WTC11 (cell line): ENCODE data around the gene PRKCE. TPM values are rescaled to one million over a fixed set of nuclear protein-coding genes. Genes with fewer than 3 reads are reported as not detected.
"Not testable (repeated sequence)": the region's sequence is repeated elsewhere in the genome, so short reads cannot be mapped to it uniquely, and the experiment has no call there.

ENCODE experiments used
- ATAC-seq: fragments of 200-7000 bp; cut with Tn5 transposase; 2 replicates; pipeline ENCODE4 v1.10.0; 2021; ENCODE audit warnings: mild to moderate bottlenecking, moderate library complexity
- CTCF ChIA-PET: fragments of 300-600 bp; sonication (Branson Sonifier 250); formaldehyde crosslinking; loops from one replicate; lab custom pipeline; 2021; ENCODE audit warnings: antibody characterized with exemption; lab: Charles Lee
- POLR2A ChIA-PET: fragments of 350-600 bp; sonication (Branson Sonifier 250); formaldehyde crosslinking; loops from one replicate; lab custom pipeline; 2021; ENCODE audit warnings: antibody characterized with exemption; lab: Charles Lee
- DNase-seq: peaks from one replicate; pipeline ENCODE4 v3.0.0; 2021; ENCODE audit warnings: low spot score
- H3K27ac Mint-ChIP-seq: 2 replicates; pipeline ENCODE4 v1.8.0; 2021; ENCODE audit warnings: mixed read lengths
- H3K27me3 Mint-ChIP-seq: 2 replicates; pipeline ENCODE4 v1.8.0; 2021; ENCODE audit warnings: low read depth, mild to moderate bottlenecking, moderate library complexity, mixed read lengths
- H3K36me3 Mint-ChIP-seq: 2 replicates; pipeline ENCODE4 v1.8.0; 2021; ENCODE audit warnings: mixed read lengths
- H3K4me1 Mint-ChIP-seq: 2 replicates; pipeline ENCODE4 v1.8.0; 2022; ENCODE audit warnings: mixed read lengths
- H3K4me3 Mint-ChIP-seq: 2 replicates; pipeline ENCODE4 v1.8.0; 2021; ENCODE audit warnings: mild to moderate bottlenecking, moderate library complexity, mixed read lengths
- H3K9me3 Mint-ChIP-seq: 2 replicates; pipeline ENCODE4 v1.8.0; 2021; ENCODE audit warnings: mixed read lengths
- AFF4 ChIP-seq: sonication (generic); formaldehyde crosslinking; IDR thresholded peaks from 2 replicates; pipeline ENCODE4 v1.8.1; 2023; ENCODE audit warnings: mild to moderate bottlenecking, missing genetic modification reagents, borderline replicate concordance
- ATF3 ChIP-seq: sonication (generic); formaldehyde crosslinking; conservative IDR thresholded peaks from 2 replicates; pipeline ENCODE4 v1.8.1; 2022; ENCODE audit warnings: mild to moderate bottlenecking, missing genetic modification reagents
- FOXJ3 ChIP-seq: sonication (generic); formaldehyde crosslinking; IDR thresholded peaks from 2 replicates; pipeline ENCODE4 v1.9.0; 2021; ENCODE audit warnings: missing genetic modification reagents, mild to moderate bottlenecking, borderline replicate concordance
- GTF2I ChIP-seq: fragments of 250-450 bp; sonication (Bioruptor Pico); conservative IDR thresholded peaks from 2 replicates; pipeline ENCODE4 v1.4.0; 2021; ENCODE audit warnings: mild to moderate bottlenecking
- HMGXB4 ChIP-seq: sonication (generic); formaldehyde crosslinking; IDR thresholded peaks from 2 replicates; pipeline ENCODE4 v1.8.1; 2023; ENCODE audit warnings: mild to moderate bottlenecking, moderate library complexity, missing genetic modification reagents
- IRF1 ChIP-seq: sonication (generic); formaldehyde crosslinking; IDR thresholded peaks from 2 replicates; pipeline ENCODE4 v1.8.0; 2023; ENCODE audit warnings: missing genetic modification reagents
- JUN ChIP-seq: sonication (generic); formaldehyde crosslinking; IDR thresholded peaks from 2 replicates; pipeline ENCODE4 v1.8.0; 2023; ENCODE audit warnings: mild to moderate bottlenecking, missing genetic modification reagents
- MYBL2 ChIP-seq: sonication (generic); formaldehyde crosslinking; IDR thresholded peaks from 2 replicates; pipeline ENCODE4 v1.8.1; 2023; ENCODE audit warnings: mild to moderate bottlenecking, moderate library complexity, missing genetic modification reagents
- NFYB ChIP-seq: sonication (generic); formaldehyde crosslinking; conservative IDR thresholded peaks from 2 replicates; pipeline ENCODE4 v1.8.0; 2022; ENCODE audit warnings: low read depth, missing genetic modification reagents
- SMAD4 ChIP-seq: sonication (generic); formaldehyde crosslinking; IDR thresholded peaks from 2 replicates; pipeline ENCODE4 v1.8.0; 2022; ENCODE audit warnings: mild to moderate bottlenecking, missing genetic modification reagents
- ZNF219 ChIP-seq: sonication (generic); formaldehyde crosslinking; IDR thresholded peaks from 2 replicates; pipeline ENCODE4 v1.8.0; 2023; ENCODE audit warnings: missing genetic modification reagents, mild to moderate bottlenecking, borderline replicate concordance
- ZNF232 ChIP-seq: sonication (generic); formaldehyde crosslinking; IDR thresholded peaks from 2 replicates; pipeline ENCODE4 v1.8.0; 2022; ENCODE audit warnings: mild to moderate bottlenecking, missing genetic modification reagents
- ZNF416 ChIP-seq: fragments of 250-450 bp; sonication (Bioruptor Pico); IDR thresholded peaks from 2 replicates; pipeline ENCODE4 v1.9.0; 2021; ENCODE audit warnings: mild to moderate bottlenecking, inconsistent platforms
- total RNA-seq: library from RNA; stranded (reverse); gene quantifications from 3 replicates; pipeline ENCODE4 v1.2.3, GENCODE V29; 2021
- TF ChIP-seq, protein P1 (sequence below): fragments of 250-450 bp; sonication (Bioruptor Pico); IDR thresholded peaks from 2 replicates; pipeline ENCODE4 v1.9.0; 2021; ENCODE audit warnings: mild to moderate bottlenecking
- TF ChIP-seq, protein P2 (sequence below): sonication (generic); formaldehyde crosslinking; IDR thresholded peaks from 2 replicates; pipeline ENCODE4 v1.8.1; 2022; ENCODE audit warnings: mild to moderate bottlenecking, missing genetic modification reagents, moderate library complexity, borderline replicate concordance
- TF ChIP-seq, protein P3 (sequence below): fragments of 250-450 bp; sonication (Bioruptor Pico); IDR thresholded peaks from 2 replicates; pipeline ENCODE4 v1.8.0; 2021; ENCODE audit warnings: mild to moderate bottlenecking

PRKCE gene
- total RNA-seq, 1 experiment from 2014 or later = 5.8 TPM

DNA sequence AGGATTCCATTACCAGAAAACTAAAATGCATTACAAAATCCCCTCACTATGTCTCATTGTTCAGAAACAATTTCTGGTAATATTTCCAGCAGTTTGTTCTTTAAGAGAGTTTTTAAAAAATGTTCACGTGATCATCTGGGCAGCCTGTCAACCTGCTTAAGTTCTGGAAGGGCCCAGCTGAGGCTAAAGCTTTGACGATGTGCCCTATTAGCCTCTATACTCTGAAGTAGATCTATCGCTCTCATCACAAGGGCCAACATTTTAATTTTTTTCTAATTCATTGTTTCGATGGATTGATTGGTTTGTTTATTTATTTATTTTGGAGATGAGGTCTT, 205.8 kb downstream of the PRKCE start (continued):
- TF ChIP-seq, protein P1, sequence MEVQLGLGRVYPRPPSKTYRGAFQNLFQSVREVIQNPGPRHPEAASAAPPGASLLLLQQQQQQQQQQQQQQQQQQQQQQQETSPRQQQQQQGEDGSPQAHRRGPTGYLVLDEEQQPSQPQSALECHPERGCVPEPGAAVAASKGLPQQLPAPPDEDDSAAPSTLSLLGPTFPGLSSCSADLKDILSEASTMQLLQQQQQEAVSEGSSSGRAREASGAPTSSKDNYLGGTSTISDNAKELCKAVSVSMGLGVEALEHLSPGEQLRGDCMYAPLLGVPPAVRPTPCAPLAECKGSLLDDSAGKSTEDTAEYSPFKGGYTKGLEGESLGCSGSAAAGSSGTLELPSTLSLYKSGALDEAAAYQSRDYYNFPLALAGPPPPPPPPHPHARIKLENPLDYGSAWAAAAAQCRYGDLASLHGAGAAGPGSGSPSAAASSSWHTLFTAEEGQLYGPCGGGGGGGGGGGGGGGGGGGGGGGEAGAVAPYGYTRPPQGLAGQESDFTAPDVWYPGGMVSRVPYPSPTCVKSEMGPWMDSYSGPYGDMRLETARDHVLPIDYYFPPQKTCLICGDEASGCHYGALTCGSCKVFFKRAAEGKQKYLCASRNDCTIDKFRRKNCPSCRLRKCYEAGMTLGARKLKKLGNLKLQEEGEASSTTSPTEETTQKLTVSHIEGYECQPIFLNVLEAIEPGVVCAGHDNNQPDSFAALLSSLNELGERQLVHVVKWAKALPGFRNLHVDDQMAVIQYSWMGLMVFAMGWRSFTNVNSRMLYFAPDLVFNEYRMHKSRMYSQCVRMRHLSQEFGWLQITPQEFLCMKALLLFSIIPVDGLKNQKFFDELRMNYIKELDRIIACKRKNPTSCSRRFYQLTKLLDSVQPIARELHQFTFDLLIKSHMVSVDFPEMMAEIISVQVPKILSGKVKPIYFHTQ (CRISPR knock-in tag) = no peak
- TF ChIP-seq NFYB = no peak
- TF ChIP-seq, protein P2, sequence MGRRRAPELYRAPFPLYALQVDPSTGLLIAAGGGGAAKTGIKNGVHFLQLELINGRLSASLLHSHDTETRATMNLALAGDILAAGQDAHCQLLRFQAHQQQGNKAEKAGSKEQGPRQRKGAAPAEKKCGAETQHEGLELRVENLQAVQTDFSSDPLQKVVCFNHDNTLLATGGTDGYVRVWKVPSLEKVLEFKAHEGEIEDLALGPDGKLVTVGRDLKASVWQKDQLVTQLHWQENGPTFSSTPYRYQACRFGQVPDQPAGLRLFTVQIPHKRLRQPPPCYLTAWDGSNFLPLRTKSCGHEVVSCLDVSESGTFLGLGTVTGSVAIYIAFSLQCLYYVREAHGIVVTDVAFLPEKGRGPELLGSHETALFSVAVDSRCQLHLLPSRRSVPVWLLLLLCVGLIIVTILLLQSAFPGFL (CRISPR knock-in tag) = no peak
- TF ChIP-seq, protein P3, sequence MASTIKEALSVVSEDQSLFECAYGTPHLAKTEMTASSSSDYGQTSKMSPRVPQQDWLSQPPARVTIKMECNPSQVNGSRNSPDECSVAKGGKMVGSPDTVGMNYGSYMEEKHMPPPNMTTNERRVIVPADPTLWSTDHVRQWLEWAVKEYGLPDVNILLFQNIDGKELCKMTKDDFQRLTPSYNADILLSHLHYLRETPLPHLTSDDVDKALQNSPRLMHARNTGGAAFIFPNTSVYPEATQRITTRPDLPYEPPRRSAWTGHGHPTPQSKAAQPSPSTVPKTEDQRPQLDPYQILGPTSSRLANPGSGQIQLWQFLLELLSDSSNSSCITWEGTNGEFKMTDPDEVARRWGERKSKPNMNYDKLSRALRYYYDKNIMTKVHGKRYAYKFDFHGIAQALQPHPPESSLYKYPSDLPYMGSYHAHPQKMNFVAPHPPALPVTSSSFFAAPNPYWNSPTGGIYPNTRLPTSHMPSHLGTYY = no peak
- no peak for TF ChIP-seq ATF3
- no peak for TF ChIP-seq AFF4 (CRISPR knock-in tag)
- no peak for TF ChIP-seq GTF2I (CRISPR knock-in tag)

GRCh38 chr2:45857867-45858520, 206.5 kb downstream of the PRKCE start:
- ChIA-PET POLR2A (no interaction called here), CTCF (no interaction called here)
- Mint-ChIP-seq H3K4me1 (peaks cover 15% of the 10 kb centered on the region), H3K4me3 (no peak overlapping the region), H3K27ac (no peak overlapping the region), H3K36me3 (no peaks in the 10 kb centered on the region), H3K9me3 (no peaks in the 10 kb centered on the region), H3K27me3 (no peaks in the 10 kb centered on the region)
- no peak for DNase-seq
- TF ChIP-seq, protein P3 = no peak
- ATAC-seq = no peak

GRCh38 chr2:45858872-45859271, 207.4 kb downstream of the PRKCE start:
- CTCF ChIA-PET, H3K36me3 Mint-ChIP-seq: not testable (repeated sequence)
- H3K4me1 Mint-ChIP-seq = peaks cover 12% of the 10 kb centered on the region

DNA sequence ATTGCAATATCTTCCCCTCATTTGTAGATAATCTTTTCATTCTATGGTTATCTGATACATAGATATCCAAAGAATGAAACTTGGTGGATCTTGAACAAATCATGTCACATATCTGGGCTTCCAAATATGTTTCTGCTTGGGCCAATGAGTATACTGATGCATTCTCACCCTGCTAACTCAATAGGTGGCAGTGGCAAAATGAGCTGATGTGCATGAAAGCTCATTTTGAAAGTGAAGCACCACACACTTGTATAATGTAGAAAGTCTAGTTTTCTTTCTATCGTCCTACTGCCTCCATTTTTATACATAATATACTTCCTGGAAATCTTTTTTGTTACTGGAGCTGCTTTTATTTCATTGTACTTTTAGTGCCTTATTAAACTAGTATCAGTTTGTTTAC, 208.2 kb downstream of the PRKCE start:
- no peak overlapping the region for H3K4me3 Mint-ChIP-seq
- peaks cover 13% of the 10 kb centered on the region for H3K4me1 Mint-ChIP-seq
- ATAC-seq (no peak), DNase-seq (no peak)
- ChIA-PET CTCF (no interaction called here), POLR2A (no interaction called here)
- H3K9me3 Mint-ChIP-seq = no peaks in the 10 kb centered on the region
- no peaks in the 10 kb centered on the region for H3K27me3 Mint-ChIP-seq
- TF ChIP-seq SMAD4 (CRISPR knock-in tag) = no peak
- no peak for TF ChIP-seq ZNF416 (CRISPR knock-in tag)
- no peak for TF ChIP-seq ZNF232 (CRISPR knock-in tag)
- no peak for TF ChIP-seq ZNF219 (CRISPR knock-in tag)
- TF ChIP-seq FOXJ3 = no peak
- TF ChIP-seq GTF2I (CRISPR knock-in tag) = no peak
- TF ChIP-seq NFYB = no peak
- TF ChIP-seq MYBL2 (CRISPR knock-in tag) = no peak
- no peak for TF ChIP-seq JUN (CRISPR knock-in tag)
- TF ChIP-seq HMGXB4 = no peak
- TF ChIP-seq IRF1 (CRISPR knock-in tag) = no peak
- no peak overlapping the region for H3K27ac Mint-ChIP-seq
- no peaks in the 10 kb centered on the region for H3K36me3 Mint-ChIP-seq

More at GRCh38 chr2:45858872-45859271, 207.4 kb downstream of the PRKCE start:
- H3K27me3 Mint-ChIP-seq, POLR2A ChIA-PET, DNase-seq, H3K9me3 Mint-ChIP-seq, ATAC-seq, H3K4me3 Mint-ChIP-seq, H3K27ac Mint-ChIP-seq: not testable (repeated sequence)
